Gastroesophageal sphincter (tissue), 4 donors: ENCODE results near the gene NODAL. TPM values are rescaled to one million over a fixed set of nuclear protein-coding genes. Genes with fewer than 3 reads are reported as not detected.

Experiments used
- ATAC-seq: fragments of 150-250 bp; one replicate; pipeline ENCODE4 v1.9.1; 2016; ENCODE audit warnings: mild to moderate bottlenecking, moderate library complexity
- H3K27ac ChIP-seq, 4 donors: fragments of 200-600 bp; sonication (generic) in 3 of 4; 1 replicate in 3 of 4; 2 replicates in 1 of 4; pipeline ENCODE4 v1.5.1; 2016 to 2019
- H3K27me3 ChIP-seq: fragments of 200-600 bp; sonication (generic); one replicate; pipeline ENCODE4 v1.5.1; 2019
- H3K36me3 ChIP-seq, 2 donors: fragments of 200-600 bp; sonication (generic); one replicate each; pipeline ENCODE4 v1.5.1; 2019; ENCODE audit warnings: control low read depth in 1 of 2
- H3K4me1 ChIP-seq, 3 donors: fragments of 200-600 bp; sonication (generic); 1 replicate in 2 of 3; 2 replicates in 1 of 3; pipeline ENCODE4 v1.5.1; 2016 to 2019; ENCODE audit warnings: control low read depth in 2 of 3
- H3K4me3 ChIP-seq, 2 donors: fragments of 200-600 bp; sonication (generic); one replicate each; pipeline ENCODE4 v1.5.1; 2019; ENCODE audit warnings: mild to moderate bottlenecking in 1 of 2, moderate library complexity in 1 of 2
- H3K9me3 ChIP-seq, 3 donors: fragments of 200-600 bp; sonication (generic); one replicate each; pipeline ENCODE4 v1.5.1; 2017 to 2019; ENCODE audit warnings: control low read depth in 2 of 3
- EP300 ChIP-seq: sonication (generic); formaldehyde crosslinking; IDR thresholded peaks from one replicate; pipeline ENCODE4 v1.6.1; 2017; ENCODE audit warnings: antibody characterized with exemption, mild to moderate bottlenecking
- POLR2A ChIP-seq, 2 donors: fragments of 450-650 bp; IDR thresholded peaks; one replicate each; pipeline ENCODE4 v1.6.1; 2017; ENCODE audit warnings: antibody characterized with exemption in 2 of 2, mild to moderate bottlenecking in 2 of 2, moderate library complexity in 1 of 2
- POLR2AphosphoS5 ChIP-seq: sonication (generic); formaldehyde crosslinking; IDR thresholded peaks from one replicate; pipeline ENCODE4 v1.6.1; 2017; ENCODE audit warnings: antibody characterized with exemption
- WGBS, 2 donors: methylation state at CpG; one replicate each; pipeline ENCODE4 v1.1.5; 2018; ENCODE audit warnings: low coverage in 1 of 2; 5-methylcytosine and 5-hydroxymethylcytosine counted together
- total RNA-seq, 4 donors: library from RNA; depleted of rRNA; stranded (reverse); fragments of >200 nt; gene quantifications; one replicate each; pipeline ENCODE4 v1.1.0, GENCODE V29; 2016
- TF ChIP-seq, protein P1 (sequence below), 4 experiments: fragments of 200-600 bp in 2 of 4; fragments of 450-650 bp in 2 of 4; sonication (generic) in 1 of 4; IDR thresholded peaks; one replicate each; pipeline ENCODE4 v1.5.1; 2017 to 2019; ENCODE audit warnings: antibody characterized with exemption in 4 of 4, mild to moderate bottlenecking in 2 of 4, moderate library complexity in 2 of 4

NODAL gene
- total RNA-seq, 4 donors from 2014 or later, result 0.40 TPM; not detected in 3

DNA sequence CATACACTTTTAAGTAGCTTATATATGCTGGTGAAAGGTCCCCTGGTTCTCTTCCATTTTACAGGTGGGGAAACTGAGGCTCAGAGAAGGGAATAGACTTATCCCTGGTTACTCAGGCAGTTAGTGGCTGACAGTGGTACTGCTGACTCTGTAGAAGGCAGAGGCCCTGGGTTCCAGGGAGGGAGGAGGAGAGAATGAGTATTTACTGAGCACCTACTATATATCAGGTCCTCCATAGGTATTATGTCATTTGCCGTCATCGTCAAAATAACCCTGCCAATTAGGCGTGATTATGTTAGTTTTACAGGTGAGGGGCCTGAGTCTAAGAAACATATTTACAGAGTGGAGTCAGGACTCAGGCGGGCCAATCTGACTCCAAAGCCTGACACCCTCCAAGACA is 23.8 kb upstream of the NODAL start:
- WGBS, 2 donors, result 91% methylated on average over 4 of the region's 4 CpGs; no CpG with 5 or more reads in 1 of the 2 donors
- Histone ChIP-seq H3K9me3 (no peaks in the 10 kb centered on the region), H3K27me3 (no peaks in the 10 kb centered on the region), H3K4me1 (peaks cover 0 to 29% (median 8%) of the 10 kb centered on the region in 3 donors), H3K36me3 (no peaks in the 10 kb centered on the region), H3K27ac (no peak overlapping the region), H3K4me3 (no peak overlapping the region)
- TF ChIP-seq POLR2AphosphoS5, result no peak
- no peak for ATAC-seq

DNA sequence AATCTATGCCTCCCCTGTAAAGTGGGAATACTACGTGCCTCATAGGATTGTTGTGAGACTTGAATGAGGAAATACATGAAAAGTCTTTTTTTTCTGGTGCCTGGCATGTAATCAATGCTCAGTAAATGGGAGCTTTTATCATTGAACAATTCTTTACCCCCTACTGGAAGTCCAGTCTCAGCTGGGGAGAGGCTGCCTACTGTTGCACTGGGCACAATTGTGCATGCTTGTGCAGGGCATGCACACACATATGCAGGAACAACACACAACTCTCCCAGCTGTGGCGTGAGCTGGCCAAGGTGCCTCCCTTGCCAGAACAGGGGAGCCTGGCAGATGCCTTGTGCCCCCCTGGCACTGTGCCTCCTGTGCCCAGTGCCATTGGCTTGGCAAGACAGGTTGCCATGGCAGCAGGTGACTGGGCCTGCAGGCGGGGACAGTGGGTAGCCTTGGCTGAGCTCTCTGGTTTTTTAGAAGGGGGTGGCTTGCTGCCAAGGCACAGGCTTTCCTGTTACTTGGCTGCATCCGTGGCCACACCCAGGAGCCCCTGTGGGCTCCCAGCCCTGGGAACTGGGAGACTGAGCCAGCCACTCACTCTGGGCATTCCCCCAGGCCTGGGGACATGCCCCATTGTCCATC is 21.0 kb upstream of the NODAL start:
- Histone ChIP-seq H3K9me3 (no peaks in the 10 kb centered on the region), H3K27me3 (no peaks in the 10 kb centered on the region), H3K36me3 (no peaks in the 10 kb centered on the region), H3K4me1 (peaks cover 0 to 55% (median 23%) of the 10 kb centered on the region in 3 donors), H3K4me3 (no peak overlapping the region), H3K27ac (peak overlapping the region in 3 of 4 donors; percentile 18 to 90 (median 61))
- TF ChIP-seq EP300 (no peak), POLR2AphosphoS5 (peak; percentile 38), POLR2A (IDR thresholded peaks at IDR 0.05) (no peak)
- TF ChIP-seq, protein P1, sequence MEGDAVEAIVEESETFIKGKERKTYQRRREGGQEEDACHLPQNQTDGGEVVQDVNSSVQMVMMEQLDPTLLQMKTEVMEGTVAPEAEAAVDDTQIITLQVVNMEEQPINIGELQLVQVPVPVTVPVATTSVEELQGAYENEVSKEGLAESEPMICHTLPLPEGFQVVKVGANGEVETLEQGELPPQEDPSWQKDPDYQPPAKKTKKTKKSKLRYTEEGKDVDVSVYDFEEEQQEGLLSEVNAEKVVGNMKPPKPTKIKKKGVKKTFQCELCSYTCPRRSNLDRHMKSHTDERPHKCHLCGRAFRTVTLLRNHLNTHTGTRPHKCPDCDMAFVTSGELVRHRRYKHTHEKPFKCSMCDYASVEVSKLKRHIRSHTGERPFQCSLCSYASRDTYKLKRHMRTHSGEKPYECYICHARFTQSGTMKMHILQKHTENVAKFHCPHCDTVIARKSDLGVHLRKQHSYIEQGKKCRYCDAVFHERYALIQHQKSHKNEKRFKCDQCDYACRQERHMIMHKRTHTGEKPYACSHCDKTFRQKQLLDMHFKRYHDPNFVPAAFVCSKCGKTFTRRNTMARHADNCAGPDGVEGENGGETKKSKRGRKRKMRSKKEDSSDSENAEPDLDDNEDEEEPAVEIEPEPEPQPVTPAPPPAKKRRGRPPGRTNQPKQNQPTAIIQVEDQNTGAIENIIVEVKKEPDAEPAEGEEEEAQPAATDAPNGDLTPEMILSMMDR (IDR thresholded peaks at IDR 0.05), result peak in 2 of 4 experiments; percentile 7 to 9
- peak; percentile 44 for ATAC-seq
- 20% methylated on average over 1 to 3 of the region's 4 CpGs for WGBS, 2 donors

DNA sequence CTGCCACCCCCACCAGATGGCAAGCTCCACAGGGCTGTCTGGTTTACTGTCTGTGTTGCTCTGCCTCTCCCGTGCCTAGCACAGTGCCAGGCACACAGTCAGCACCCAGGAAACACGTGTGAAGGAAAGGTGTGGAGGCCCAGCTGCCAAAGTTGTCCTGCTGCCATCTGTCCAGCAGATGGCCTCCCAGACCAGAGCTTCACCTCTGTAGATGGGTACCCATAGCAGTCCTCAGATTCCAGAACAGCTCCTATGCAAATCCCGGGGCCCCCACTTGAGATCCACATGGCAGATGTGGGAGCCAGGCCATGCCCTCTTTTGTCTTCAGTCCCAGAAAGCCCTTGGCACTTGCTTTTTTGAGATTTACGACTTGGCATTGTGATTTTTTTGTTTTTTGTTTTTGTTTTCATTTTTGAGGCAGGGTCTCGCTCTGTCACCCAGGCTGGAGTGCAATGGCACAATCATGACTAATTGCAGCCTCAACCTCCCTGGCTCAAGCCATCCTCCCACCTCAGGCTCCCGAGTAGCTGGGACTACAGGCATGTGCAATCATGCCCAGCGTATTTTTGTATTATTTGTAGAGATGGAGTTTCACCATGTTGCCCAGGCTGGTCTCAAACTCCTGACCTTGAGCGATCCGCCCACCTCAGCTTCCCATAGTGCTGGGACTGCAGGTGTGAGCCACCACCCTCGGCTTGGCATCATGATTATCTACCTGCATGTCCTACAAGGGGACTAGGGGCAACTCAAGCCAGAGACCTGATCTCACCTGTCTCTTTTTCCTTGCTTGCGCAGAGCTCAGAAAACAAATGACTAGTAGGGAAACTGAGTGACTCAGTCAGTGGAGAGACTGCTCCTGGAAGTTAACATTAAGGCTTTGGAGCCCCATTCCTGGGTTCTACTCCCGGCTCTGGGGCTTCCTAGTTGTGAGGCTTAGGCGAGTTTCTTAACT is 20.2 kb upstream of the NODAL start:
- peak overlapping the region in 3 of 4 donors; percentile 61 to 90 (median 89) for H3K27ac ChIP-seq
- 14 to 57% methylated on average over 2 to 9 of the region's 13 CpGs for WGBS, 2 donors
- H3K27me3 ChIP-seq, result no peaks in the 10 kb centered on the region
- ATAC-seq, result peak; percentile 42
- no peaks in the 10 kb centered on the region for H3K36me3 ChIP-seq
- TF ChIP-seq POLR2AphosphoS5 (peak; percentile 31), POLR2A (IDR thresholded peaks at IDR 0.05) (no peak), EP300 (no peak)
- TF ChIP-seq, protein P1 (IDR thresholded peaks at IDR 0.05), result peak in 3 of 4 experiments; percentile 88 to 93 (median 88)
- H3K4me3 ChIP-seq, result no peak overlapping the region
- peaks cover 0 to 55% (median 23%) of the 10 kb centered on the region in 3 donors for H3K4me1 ChIP-seq
- H3K9me3 ChIP-seq, result no peaks in the 10 kb centered on the region

DNA sequence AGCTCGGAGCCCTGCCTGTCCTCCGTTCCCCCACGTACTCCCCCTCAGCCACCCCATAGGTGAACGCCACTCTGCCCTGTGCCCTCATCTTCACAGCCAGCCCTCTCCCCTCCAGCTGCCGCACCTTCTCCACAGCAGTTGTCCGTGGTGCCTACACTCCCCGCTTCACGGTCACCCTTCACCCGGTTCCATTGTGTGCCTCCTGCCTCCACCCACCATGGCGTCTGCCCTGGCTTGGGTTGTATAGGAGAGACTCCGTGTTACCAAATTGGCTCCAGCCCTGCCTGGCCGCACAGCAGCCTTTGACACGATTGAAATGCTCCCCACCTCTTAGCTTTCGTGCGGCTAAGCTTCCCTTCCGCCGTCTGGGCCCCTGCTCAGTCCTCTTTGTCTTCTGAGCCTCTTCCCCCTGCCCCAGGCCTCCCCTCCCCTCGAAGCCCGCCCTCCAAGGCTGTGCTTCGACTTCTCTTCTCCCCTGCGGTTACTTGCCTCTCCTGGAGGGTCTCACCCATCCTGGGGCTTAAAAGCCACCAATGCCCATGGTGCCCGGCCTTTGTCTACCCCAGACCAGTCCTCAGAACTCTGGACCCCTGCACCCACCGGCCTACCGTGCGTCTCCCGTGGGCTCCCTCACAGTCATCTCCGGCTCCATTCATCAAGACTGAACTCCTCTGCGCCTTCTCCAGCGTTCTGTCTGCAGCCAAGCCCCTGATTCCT is 18.5 kb upstream of the NODAL start:
- Histone ChIP-seq H3K36me3 (no peaks in the 10 kb centered on the region), H3K27me3 (no peaks in the 10 kb centered on the region), H3K27ac (peak overlapping the region; percentile 48 to 90 (median 86)), H3K4me3 (no peak overlapping the region), H3K9me3 (no peaks in the 10 kb centered on the region), H3K4me1 (peaks cover 0 to 55% (median 23%) of the 10 kb centered on the region in 3 donors)
- no peak for ATAC-seq
- 81 to 87% methylated on average over 21 to 23 of the region's 29 CpGs for WGBS, 2 donors
- TF ChIP-seq, protein P1 (IDR thresholded peaks at IDR 0.05), result no peak
- no peak for TF ChIP-seq POLR2AphosphoS5
- no peak for TF ChIP-seq EP300
- TF ChIP-seq POLR2A (IDR thresholded peaks at IDR 0.05), result no peak
